ENCODE data around the gene C4orf17. TPM values are rescaled to one million over a fixed set of nuclear protein-coding genes. Genes with fewer than 3 reads are reported as not detected.

Gene C4orf17
- total RNA-seq (ENCODE audit: unreplicated experiment), result not detected
- long read RNA-seq, result 0 reads

DNA sequence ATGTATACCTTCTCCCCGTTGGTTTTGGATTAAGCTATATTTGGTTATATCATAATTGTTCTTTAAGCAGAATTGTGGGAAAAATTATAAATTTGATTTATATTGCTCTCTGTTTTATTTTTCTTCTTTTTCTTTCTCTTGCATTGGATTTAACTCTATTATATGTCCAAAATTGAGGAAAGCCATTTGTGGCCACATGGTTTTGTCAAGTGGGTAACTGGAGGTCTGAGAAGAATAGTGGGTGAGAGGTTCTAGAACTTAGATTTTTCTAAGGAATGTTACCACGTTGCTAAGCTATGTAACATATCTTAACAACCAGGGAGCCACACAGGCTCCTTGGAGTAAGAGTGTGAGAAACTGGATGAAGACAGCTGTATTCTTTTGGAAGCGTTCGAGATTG is at the start of gene C4orf17:
C4orf17 (plus strand) TSS at position 301 of the 400 bp plus-strand sequence. CDS start 2,061 bp downstream, outside the sequence.
- Mint-ChIP-seq H3K27ac (ENCODE audit: unreplicated experiment) (no peak within 1 kb of the TSS), H3K4me1 (ENCODE audit: unreplicated experiment) (peaks cover 5% of the 10 kb centered on the region), H3K4me3 (ENCODE audit: unreplicated experiment) (no peak within 1 kb of the TSS), H3K9me3 (ENCODE audit: unreplicated experiment) (no peaks in the 10 kb centered on the region), H3K27me3 (ENCODE audit: unreplicated experiment) (no peaks in the 10 kb centered on the region), H3K36me3 (ENCODE audit: low read depth, unreplicated experiment) (no peaks in the 10 kb centered on the region)
- TF ChIP-seq, protein P1, sequence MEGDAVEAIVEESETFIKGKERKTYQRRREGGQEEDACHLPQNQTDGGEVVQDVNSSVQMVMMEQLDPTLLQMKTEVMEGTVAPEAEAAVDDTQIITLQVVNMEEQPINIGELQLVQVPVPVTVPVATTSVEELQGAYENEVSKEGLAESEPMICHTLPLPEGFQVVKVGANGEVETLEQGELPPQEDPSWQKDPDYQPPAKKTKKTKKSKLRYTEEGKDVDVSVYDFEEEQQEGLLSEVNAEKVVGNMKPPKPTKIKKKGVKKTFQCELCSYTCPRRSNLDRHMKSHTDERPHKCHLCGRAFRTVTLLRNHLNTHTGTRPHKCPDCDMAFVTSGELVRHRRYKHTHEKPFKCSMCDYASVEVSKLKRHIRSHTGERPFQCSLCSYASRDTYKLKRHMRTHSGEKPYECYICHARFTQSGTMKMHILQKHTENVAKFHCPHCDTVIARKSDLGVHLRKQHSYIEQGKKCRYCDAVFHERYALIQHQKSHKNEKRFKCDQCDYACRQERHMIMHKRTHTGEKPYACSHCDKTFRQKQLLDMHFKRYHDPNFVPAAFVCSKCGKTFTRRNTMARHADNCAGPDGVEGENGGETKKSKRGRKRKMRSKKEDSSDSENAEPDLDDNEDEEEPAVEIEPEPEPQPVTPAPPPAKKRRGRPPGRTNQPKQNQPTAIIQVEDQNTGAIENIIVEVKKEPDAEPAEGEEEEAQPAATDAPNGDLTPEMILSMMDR (IDR thresholded peaks at IDR 0.05; ENCODE audit: unreplicated experiment), result no peak
- no peak for DNase-seq (ENCODE audit: low spot score)

DNA sequence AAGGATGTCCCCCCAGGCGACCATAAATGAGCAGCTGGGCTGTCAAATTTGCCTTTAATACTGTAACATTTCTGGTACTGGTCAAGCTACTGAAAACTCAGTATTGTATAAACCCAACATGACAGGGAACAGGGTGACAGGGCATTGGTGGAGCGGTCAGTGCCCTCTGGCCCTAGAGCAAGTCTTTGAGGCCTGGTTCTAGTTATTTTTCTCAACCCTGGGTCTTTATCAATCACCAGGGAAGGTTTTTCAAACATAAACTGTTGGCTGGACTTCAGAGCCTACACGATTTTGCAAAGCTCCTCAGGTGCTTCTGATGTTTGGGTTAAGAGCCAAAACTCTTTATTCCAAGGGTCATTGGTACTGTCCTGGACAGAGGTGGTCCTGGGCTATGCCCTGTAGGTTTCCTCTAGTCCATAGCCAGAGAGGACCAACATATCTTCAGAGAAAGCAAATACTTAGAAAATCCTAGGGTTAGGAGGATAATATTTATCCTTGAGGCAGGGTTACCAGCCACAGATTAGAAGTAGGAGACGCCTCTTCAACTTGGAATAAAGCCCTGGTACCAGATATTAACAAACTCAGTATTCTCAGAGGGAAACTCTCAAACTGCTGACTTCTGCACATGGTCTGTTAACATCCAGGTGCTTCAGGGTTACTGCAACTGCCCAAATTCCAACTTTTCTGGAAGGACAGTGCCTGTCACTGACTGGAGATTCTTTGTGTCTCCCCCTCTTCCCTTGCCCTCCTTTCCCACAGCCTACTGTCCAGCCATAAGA is 49.0 kb upstream of the C4orf17 start:
- Mint-ChIP-seq H3K36me3 (ENCODE audit: low read depth, unreplicated experiment) (no peaks in the 10 kb centered on the region), H3K9me3 (ENCODE audit: unreplicated experiment) (no peaks in the 10 kb centered on the region), H3K4me3 (ENCODE audit: unreplicated experiment) (no peak overlapping the region), H3K27me3 (ENCODE audit: unreplicated experiment) (no peaks in the 10 kb centered on the region), H3K4me1 (ENCODE audit: unreplicated experiment) (peaks cover 7% of the 10 kb centered on the region), H3K27ac (ENCODE audit: unreplicated experiment) (no peak overlapping the region)
- TF ChIP-seq, protein P1 (IDR thresholded peaks at IDR 0.05; ENCODE audit: unreplicated experiment), result no peak
- DNase-seq (ENCODE audit: low spot score), result no peak

- no peak overlapping the region for H3K4me3 Mint-ChIP-seq (ENCODE audit: unreplicated experiment)
- TF ChIP-seq, protein P1 (IDR thresholded peaks at IDR 0.05; ENCODE audit: unreplicated experiment), result peak; percentile 61
- peaks cover 7% of the 10 kb centered on the region for H3K4me1 Mint-ChIP-seq (ENCODE audit: unreplicated experiment)
- no peaks in the 10 kb centered on the region for H3K27me3 Mint-ChIP-seq (ENCODE audit: unreplicated experiment)
- no peaks in the 10 kb centered on the region for H3K9me3 Mint-ChIP-seq (ENCODE audit: unreplicated experiment)
- H3K27ac Mint-ChIP-seq (ENCODE audit: unreplicated experiment), result no peak overlapping the region
- no peaks in the 10 kb centered on the region for H3K36me3 Mint-ChIP-seq (ENCODE audit: low read depth, unreplicated experiment)
- DNase-seq (ENCODE audit: low spot score), result peak; percentile 58
Measured at GRCh38 chr4:99462875-99463464, 47.9 kb upstream of the C4orf17 start.

GRCh38 chr4:99463566-99463965 is 47.3 kb upstream of the C4orf17 start:
- no peaks in the 10 kb centered on the region for H3K9me3 Mint-ChIP-seq (ENCODE audit: unreplicated experiment)
- peaks cover 7% of the 10 kb centered on the region for H3K4me1 Mint-ChIP-seq (ENCODE audit: unreplicated experiment)
- DNase-seq (ENCODE audit: low spot score), result no peak
- TF ChIP-seq, protein P1 (IDR thresholded peaks at IDR 0.05; ENCODE audit: unreplicated experiment), result no peak
- no peaks in the 10 kb centered on the region for H3K36me3 Mint-ChIP-seq (ENCODE audit: low read depth, unreplicated experiment)
- H3K27me3 Mint-ChIP-seq (ENCODE audit: unreplicated experiment), result no peaks in the 10 kb centered on the region
- H3K4me3 Mint-ChIP-seq (ENCODE audit: unreplicated experiment), result no peak overlapping the region
- H3K27ac Mint-ChIP-seq (ENCODE audit: unreplicated experiment), result no peak overlapping the region

GRCh38 chr4:99467887-99468286 is 42.9 kb upstream of the C4orf17 start:
- no peak overlapping the region for H3K27ac Mint-ChIP-seq (ENCODE audit: unreplicated experiment)

More at GRCh38 chr4:99467887-99468286, 42.9 kb upstream of the C4orf17 start:
- DNase-seq (ENCODE audit: low spot score), result no peak
- Mint-ChIP-seq H3K27me3 (ENCODE audit: unreplicated experiment) (no peaks in the 10 kb centered on the region), H3K4me1 (ENCODE audit: unreplicated experiment) (no peaks in the 10 kb centered on the region), H3K9me3 (ENCODE audit: unreplicated experiment) (no peaks in the 10 kb centered on the region), H3K4me3 (ENCODE audit: unreplicated experiment) (no peak overlapping the region), H3K36me3 (ENCODE audit: low read depth, unreplicated experiment) (no peaks in the 10 kb centered on the region)
- TF ChIP-seq, protein P1 (IDR thresholded peaks at IDR 0.05; ENCODE audit: unreplicated experiment), result no peak

Data from endothelial cell (in vitro differentiated cells).